Choroid plexus epithelial cell (primary cell): ENCODE data around the gene ARGLU1.

Experiments used
- DNase-seq: peaks from one replicate; pipeline ENCODE4 v3.0.0-alpha.2; 2010; ENCODE audit warnings: low read depth
- H3K4me3 ChIP-seq: 2 replicates; pipeline ENCODE4 v1.5.1; 2011; ENCODE audit warnings: low read depth, mild to moderate bottlenecking, control low read depth, low read length, moderate library complexity
- CTCF ChIP-seq: conservative IDR thresholded peaks from 2 replicates; pipeline ENCODE4 v1.5.1; 2011; ENCODE audit warnings: low read depth, mild to moderate bottlenecking, control low read depth, inconsistent platforms, low read length, moderate library complexity

ARGLU1 gene

GRCh38 chr13:106534639-106535551, 33.0 kb downstream of the ARGLU1 start:
- TF ChIP-seq CTCF, result no peak
- H3K4me3 ChIP-seq, result peak overlapping the region; percentile 87
- DNase-seq, result peak; percentile 42

GRCh38 chr13:106533943-106534638, 33.8 kb downstream of the ARGLU1 start:
- H3K4me3 ChIP-seq, result peak overlapping the region; percentile 87
- peak; percentile 38 for TF ChIP-seq CTCF
- peak; percentile 82 for DNase-seq

GRCh38 chr13:106533101-106533942, 34.6 kb downstream of the ARGLU1 start:
- DNase-seq, result peak; percentile 89
- TF ChIP-seq CTCF, result peak; percentile 39
- H3K4me3 ChIP-seq, result peak overlapping the region; percentile 87

- no peak for TF ChIP-seq CTCF
- DNase-seq, result peak; percentile 58
- peak overlapping the region; percentile 87 for H3K4me3 ChIP-seq
Observed at GRCh38 chr13:106532111-106532929, 35.6 kb downstream of the ARGLU1 start.

- TF ChIP-seq CTCF, result no peak
- peak; percentile 44 for DNase-seq
- peak overlapping the region; percentile 87 for H3K4me3 ChIP-seq
Observed at GRCh38 chr13:106530980-106531481, 36.9 kb downstream of the ARGLU1 start.
